Measurements from ENCODE around the gene HES2. TPM values are rescaled to one million over a fixed set of nuclear protein-coding genes. Genes with fewer than 3 reads are reported as not detected.

HES2 gene
- total RNA-seq, 1 experiment from 2014 or later, result 1.2 TPM

- Mint-ChIP-seq H3K4me3 (no peak overlapping the region), H3K9me3 (peaks cover 9% of the 10 kb centered on the region in 2 experiments; a peak in 4 of 5 replicates), H3K36me3 (ENCODE audit: insufficient read depth in 1 of 3, low read depth in 3 of 3) (peaks cover 10 to 14% (median 11%) of the 10 kb centered on the region in 3 experiments), H3K27me3 (ENCODE audit: low read depth) (peaks cover 2% of the 10 kb centered on the region; the same call in 1 of the 2 replicates), H3K27ac (peak overlapping the region in 1 of 3 experiments; percentile 54; a peak in 2 of 7 replicates), H3K4me1 (peaks cover 12 to 20% of the 10 kb centered on the region in 2 experiments)
- Histone ChIP-seq H3K4me1 (ENCODE audit: insufficient read depth, low read length) (no peaks in the 10 kb centered on the region), H3K18ac (ENCODE audit: insufficient read length, low read depth, low read length) (no peak overlapping the region), H2BK20ac (ENCODE audit: low read depth, low read length, poor library complexity, severe bottlenecking) (no peak overlapping the region), H3K27me3 (ENCODE audit: insufficient read depth, low read length) (no peaks in the 10 kb centered on the region), H3T11ph (ENCODE audit: low read length) (no peak overlapping the region), H3K27ac (ENCODE audit: insufficient read length, low read depth, low read length) (no peak overlapping the region), H2BK5ac (ENCODE audit: insufficient read length, low read length) (no peak overlapping the region), H3K4me2 (ENCODE audit: insufficient read depth, insufficient read length, low read length) (no peak overlapping the region), H3K9me3 (ENCODE audit: control insufficient read depth, low read depth, low read length) (no peaks in the 10 kb centered on the region), H3K14ac (ENCODE audit: insufficient read depth, low read length) (no peak overlapping the region), H2BK15ac (ENCODE audit: low read depth, low read length) (no peak overlapping the region), H2AK5ac (ENCODE audit: insufficient read length, low read length) (no peak overlapping the region), H4K20me1 (ENCODE audit: control insufficient read depth, insufficient read depth, insufficient read length) (no peaks in the 10 kb centered on the region), H3K23me2 (ENCODE audit: insufficient read length, low read depth, low read length, poor library complexity, severe bottlenecking) (no peaks in the 10 kb centered on the region), H4K91ac (ENCODE audit: insufficient read length, low read depth, low read length) (no peak overlapping the region), H4K8ac (replicated peaks; ENCODE audit: insufficient read length, low read depth, low read length) (no peak overlapping the region), H3K56ac (ENCODE audit: insufficient read length, low read depth, low read length) (no peak overlapping the region), H3K79me2 (ENCODE audit: insufficient read depth, low read length) (peaks cover 8% of the 10 kb centered on the region; the same call in 1 of the 2 replicates), H3K4ac (ENCODE audit: low read depth, low read length) (no peak overlapping the region), H2BK12ac (ENCODE audit: insufficient read length, low read depth, low read length) (no peak overlapping the region), H3K9ac (ENCODE audit: extremely low read depth, insufficient read length, low read length) (no peak overlapping the region), H3K79me1 (ENCODE audit: insufficient read depth, low read depth, low read length, poor library complexity, severe bottlenecking) (peaks cover 4% of the 10 kb centered on the region), H3K23ac (ENCODE audit: insufficient read length, low read depth, low read length) (no peak overlapping the region), H4K5ac (ENCODE audit: insufficient read length, low read depth, low read length) (no peak overlapping the region), H2BK120ac (ENCODE audit: low read depth, low read length, poor library complexity, severe bottlenecking) (no peak overlapping the region), H2AFZ (ENCODE audit: low read length) (no peak overlapping the region)
- WGBS (ENCODE audit: extremely low coverage, insufficient read length, low lambda C conversion rate), result no CpG with 5 or more reads among the region's 5 CpGs
- no peak for TF ChIP-seq CTCF (conservative IDR thresholded peaks at IDR 0.05)
- DNase-seq, result no peak
Measured at GRCh38 chr1:6365047-6365446, 54.7 kb downstream of the HES2 start.
